IMR-90 (cell line): ENCODE results near the gene ARPIN. TPM values are rescaled to one million over a fixed set of nuclear protein-coding genes. Genes with fewer than 3 reads are reported as not detected.

Experiments
- ATAC-seq: fragments of 200-7000 bp; cut with Tn5 transposase; 2 replicates; pipeline ENCODE4 v1.9.1; 2020; ENCODE audit warnings: low read depth, mild to moderate bottlenecking, moderate library complexity
- BruUV-seq: library from RNA; stranded (reverse); fragments of 400-500 nt; replicated peaks from 2 replicates; lab custom pipeline; 2021; lab: Mats Ljungman, UMichigan
- CTCF ChIA-PET: fragments of 300-600 bp; formaldehyde crosslinking; extraction: SDS; loops from one replicate; lab custom pipeline; 2021; ENCODE audit warnings: antibody characterized with exemption; lab: Yijun Ruan, JAX
- POLR2A ChIA-PET: fragments of 300-600 bp; sonication (Branson Sonifier 250); formaldehyde crosslinking; loops from one replicate; lab custom pipeline; 2022; ENCODE audit warnings: antibody characterized with exemption; ENCODE audit not compliant: unreplicated experiment; lab: Charles Lee
- DNase-seq: peaks from one replicate; pipeline ENCODE4 v3.0.0; 2013
- H2AFZ ChIP-seq: replicated peaks from 2 replicates; pipeline ENCODE3; 2013; ENCODE audit warnings: low read length, mild to moderate bottlenecking; ENCODE audit not compliant: poor library complexity
- H2AK5ac ChIP-seq: 2 replicates; pipeline ENCODE4 v1.6.1; 2013; ENCODE audit warnings: low read depth, low read length, inconsistent platforms
- H2AK9ac ChIP-seq: replicated peaks from 2 replicates; pipeline ENCODE3; 2013; ENCODE audit warnings: mild to moderate bottlenecking, low read depth, low read length, moderate library complexity; ENCODE audit not compliant: poor library complexity
- H2BK120ac ChIP-seq: 2 replicates; pipeline ENCODE4 v1.6.1; 2013; ENCODE audit warnings: low read depth, low read length, inconsistent platforms
- H2BK15ac ChIP-seq: 3 replicates; pipeline ENCODE4 v1.6.1; 2013; ENCODE audit warnings: low read depth, low read length, inconsistent platforms
- H2BK20ac ChIP-seq: 2 replicates; pipeline ENCODE4 v1.6.1; 2013; ENCODE audit warnings: low read depth, mild to moderate bottlenecking, inconsistent platforms, low read length, moderate library complexity
- H2BK5ac ChIP-seq: 2 replicates; pipeline ENCODE4 v1.6.1; 2013; ENCODE audit warnings: mild to moderate bottlenecking, low read depth, low read length, inconsistent platforms; ENCODE audit not compliant: poor library complexity, severe bottlenecking
- H3K14ac ChIP-seq: replicated peaks from 2 replicates; pipeline ENCODE4 v1.6.1; 2013; ENCODE audit warnings: low read depth, low read length, inconsistent platforms
- H3K18ac ChIP-seq: 2 replicates; pipeline ENCODE4 v1.6.1; 2013; ENCODE audit warnings: low read depth, low read length, control low read depth
- H3K23ac ChIP-seq: 2 replicates; pipeline ENCODE4 v1.6.1; 2013; ENCODE audit warnings: low read depth, low read length, inconsistent platforms
- H3K27ac ChIP-seq: 2 replicates; pipeline ENCODE4 v1.5.1; 2013; ENCODE audit warnings: mild to moderate bottlenecking, control low read depth, low read length; ENCODE audit not compliant: insufficient read depth
- H3K27me3 ChIP-seq: 2 replicates; pipeline ENCODE4 v1.6.1; 2013; ENCODE audit warnings: low read length; ENCODE audit not compliant: control insufficient read depth, insufficient read depth
- H3K36me3 ChIP-seq: 2 replicates; pipeline ENCODE4 v1.6.1; 2013; ENCODE audit warnings: low read length, mixed read lengths; ENCODE audit not compliant: control insufficient read depth, insufficient read depth
- H3K4ac ChIP-seq: 2 replicates; pipeline ENCODE4 v1.6.1; 2013; ENCODE audit warnings: low read depth, low read length, inconsistent platforms
- H3K4me1 ChIP-seq: 2 replicates; pipeline ENCODE4 v1.6.1; 2013; ENCODE audit warnings: low read length, mixed read lengths; ENCODE audit not compliant: control insufficient read depth, insufficient read depth
- H3K4me2 ChIP-seq: 2 replicates; pipeline ENCODE4 v1.6.1; 2013; ENCODE audit warnings: low read depth, mild to moderate bottlenecking, control low read depth, low read length, moderate library complexity
- H3K4me3 ChIP-seq: 2 replicates; pipeline ENCODE4 v1.5.1; 2013; ENCODE audit warnings: low read depth, mild to moderate bottlenecking, control low read depth, low read length, moderate library complexity; ENCODE audit not compliant: insufficient read depth
- H3K56ac ChIP-seq: 2 replicates; pipeline ENCODE4 v1.6.1; 2013; ENCODE audit warnings: low read length, inconsistent platforms; ENCODE audit not compliant: insufficient read depth; ENCODE audit errors: extremely low read depth
- H3K79me1 ChIP-seq, 2 experiments: 2 replicates each; pipeline ENCODE4 v1.6.1; 2013; ENCODE audit warnings: low read length in 2 of 2, inconsistent platforms in 1 of 2, low read depth in 1 of 2
- H3K9ac ChIP-seq: 2 replicates; pipeline ENCODE4 v1.6.1; 2013; ENCODE audit warnings: low read depth, low read length, control low read depth
- H3K9me1 ChIP-seq: 2 replicates; pipeline ENCODE4 v1.6.1; 2013; ENCODE audit warnings: low read length, inconsistent platforms; ENCODE audit not compliant: insufficient read depth
- H3K9me3 ChIP-seq: 2 replicates; pipeline ENCODE4 v1.6.1; 2013; ENCODE audit warnings: low read length; ENCODE audit not compliant: control insufficient read depth, insufficient read depth
- H4K20me1 ChIP-seq: 2 replicates; pipeline ENCODE4 v1.6.1; 2013; ENCODE audit warnings: low read length, inconsistent platforms; ENCODE audit not compliant: insufficient read depth
- H4K5ac ChIP-seq: 2 replicates; pipeline ENCODE4 v1.6.1; 2013; ENCODE audit warnings: mild to moderate bottlenecking, low read depth, low read length, control low read depth
- H4K8ac ChIP-seq, 2 experiments: 2 replicates each; pipeline ENCODE4 v1.6.1; 2013; ENCODE audit warnings: low read depth in 2 of 2, low read length in 2 of 2, control low read depth in 1 of 2, inconsistent platforms in 1 of 2
- H4K91ac ChIP-seq: 2 replicates; pipeline ENCODE4 v1.6.1; 2013; ENCODE audit warnings: low read depth, low read length, inconsistent platforms; ENCODE audit not compliant: insufficient read depth
- BHLHE40 ChIP-seq: fragments of 150-350 bp; IDR thresholded peaks from 2 replicates; pipeline ENCODE4 v1.6.1; 2016; ENCODE audit warnings: mild to moderate bottlenecking, low read depth, low read length
- CHD1 ChIP-seq: IDR thresholded peaks from 2 replicates; pipeline ENCODE4 v1.6.1; 2012; ENCODE audit warnings: low read depth, low read length, improper control_type of control experiment
- CTCF ChIP-seq: conservative IDR thresholded peaks from 2 replicates; pipeline ENCODE4 v1.5.1; 2012; ENCODE audit warnings: mild to moderate bottlenecking, low read depth, low read length, improper control_type of control experiment
- FOS ChIP-seq: fragments of 150-350 bp; IDR thresholded peaks from 2 replicates; pipeline ENCODE4 v1.6.1; 2016; ENCODE audit warnings: low read depth, low read length
- MXI1 ChIP-seq: IDR thresholded peaks from 2 replicates; pipeline ENCODE4 v1.6.1; 2012; ENCODE audit warnings: low read depth, mild to moderate bottlenecking, low read length, moderate library complexity, borderline replicate concordance
- NFE2L2 ChIP-seq: fragments of 150-350 bp; IDR thresholded peaks from 2 replicates; pipeline ENCODE4 v1.6.1; 2016; ENCODE audit warnings: low read depth, mild to moderate bottlenecking, low read length
- RCOR1 ChIP-seq: IDR thresholded peaks from 2 replicates; pipeline ENCODE4 v1.6.1; 2012; ENCODE audit warnings: mild to moderate bottlenecking, low read length, improper control_type of control experiment; ENCODE audit not compliant: insufficient replicate concordance
- RFX5 ChIP-seq: IDR thresholded peaks from 2 replicates; pipeline ENCODE4 v1.8.0; 2012; ENCODE audit warnings: low read depth, mild to moderate bottlenecking, low read length, moderate library complexity
- WGBS, 2 experiments: methylation state at CpG; one replicate each; pipeline versions ENCODE4 v1.1.5 to v1.1.7; 2013; ENCODE audit warnings: missing lambda C conversion rate in 2 of 2; ENCODE audit not compliant: insufficient read length in 1 of 2; ENCODE audit errors: extremely low coverage in 2 of 2; 5-methylcytosine and 5-hydroxymethylcytosine counted together
- dilution Hi-C: fragments of 300-500 bp; cut with HindIII; formaldehyde crosslinking; loops from one replicate; pipeline ENCODE4 v1.14.3; 2018; ENCODE audit warnings: low sequenced_read_pairs; ENCODE audit not compliant: unreplicated experiment
- in situ Hi-C: fragments of 300-500 bp; cut with MboI; formaldehyde crosslinking; loops from 3 replicates; pipeline ENCODE4 v1.14.3; 2019; ENCODE audit warnings: low sequenced_read_pairs, inconsistent platforms, mixed read lengths
- intact Hi-C: fragments of 100-400 bp; cut with micrococcal nuclease; formaldehyde crosslinking; loops from 2 replicates; pipeline ENCODE4 v1.10.0; 2022
- polyA plus RNA-seq, 3 experiments: library from polyadenylated mRNA; depleted of rRNA; stranded (reverse); fragments of >200 nt; gene quantifications; 2 replicates each; pipeline ENCODE4 v1.2.3, GENCODE V29; 2012; ENCODE audit warnings: low replicate concordance in 1 of 3
- total RNA-seq: library from RNA; depleted of rRNA; stranded (reverse); fragments of >200 nt; gene quantifications from 2 replicates; pipeline ENCODE4 v1.2.3, GENCODE V29; 2012
- TF ChIP-seq, protein P1 (sequence below): fragments of 150-350 bp; IDR thresholded peaks from 2 replicates; pipeline ENCODE4 v1.6.1; 2017; ENCODE audit warnings: mild to moderate bottlenecking, antibody characterized with exemption, low read length, low read depth
- TF ChIP-seq, protein P2 (sequence below): fragments of 150-350 bp; IDR thresholded peaks from 2 replicates; pipeline ENCODE4 v1.6.1; 2016; ENCODE audit warnings: low read depth, mild to moderate bottlenecking, low read length, moderate library complexity, borderline replicate concordance

The ARPIN gene
- total and polyA plus RNA-seq, 2 of the 4 experiments (the other 2 are of a cell fraction): 3.9 to 8.8 TPM

GRCh38 chr15:89877083-89877425 lies 35.7 kb downstream of the ARPIN start:
- Histone ChIP-seq H3K36me3 (peaks cover 18% of the 10 kb centered on the region), H3K4ac (no peak overlapping the region), H3K56ac (no peak overlapping the region), H3K4me1 (no peaks in the 10 kb centered on the region), H2BK20ac (no peak overlapping the region), H3K4me2 (no peak overlapping the region), H2BK120ac (no peak overlapping the region), H4K8ac (no peak overlapping the region), H3K23ac (no peak overlapping the region), H3K4me3 (no peak overlapping the region), H3K14ac (no peak overlapping the region), H2AFZ (no peak overlapping the region), H3K27ac (no peak overlapping the region), H4K20me1 (no peaks in the 10 kb centered on the region), H2AK5ac (no peak overlapping the region), H3K9ac (no peak overlapping the region), H3K79me1 (peaks cover 0 to 8% of the 10 kb centered on the region in 2 experiments; a peak in 1 of 4 replicates), H2AK9ac (no peak overlapping the region), H2BK5ac (no peak overlapping the region), H3K9me1 (0 out of 2 replicates have a peak, but pooled peaks cover 3% of the 10 kb centered on the region), H4K91ac (no peak overlapping the region), H3K18ac (no peak overlapping the region), H2BK15ac (no peak overlapping the region), H3K27me3 (no peaks in the 10 kb centered on the region), H3K9me3 (no peaks in the 10 kb centered on the region), H4K5ac (no peak overlapping the region)
- dilution Hi-C loops: no loop called here
- no TSS peak for BruUV-seq
- WGBS, 2 experiments: no CpG with 5 or more reads among the region's 2 CpGs
- in situ Hi-C loops: loop anchor here (5.0 kb wide), 1 partner anchor 120 kb away; no protein-coding TSS in a partner anchor
- ChIA-PET POLR2A (no interaction called here), CTCF (interaction anchor here (0.5 to 4.3 kb wide), 5 partner anchors 9 to 137 kb away, joined by 3 to 59 read pairs (median 3); no protein-coding TSS in a partner anchor)
- ATAC-seq: no peak
- intact Hi-C loops: no loop called here
- no peak for TF ChIP-seq BHLHE40
- TF ChIP-seq CTCF: no peak
- TF ChIP-seq NFE2L2: no peak
- TF ChIP-seq RFX5: no peak
- TF ChIP-seq CHD1: no peak
- TF ChIP-seq, protein P1, sequence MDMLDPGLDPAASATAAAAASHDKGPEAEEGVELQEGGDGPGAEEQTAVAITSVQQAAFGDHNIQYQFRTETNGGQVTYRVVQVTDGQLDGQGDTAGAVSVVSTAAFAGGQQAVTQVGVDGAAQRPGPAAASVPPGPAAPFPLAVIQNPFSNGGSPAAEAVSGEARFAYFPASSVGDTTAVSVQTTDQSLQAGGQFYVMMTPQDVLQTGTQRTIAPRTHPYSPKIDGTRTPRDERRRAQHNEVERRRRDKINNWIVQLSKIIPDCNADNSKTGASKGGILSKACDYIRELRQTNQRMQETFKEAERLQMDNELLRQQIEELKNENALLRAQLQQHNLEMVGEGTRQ: no peak
- no peak for TF ChIP-seq FOS
- no peak for TF ChIP-seq MXI1
- no peak for TF ChIP-seq RCOR1
- TF ChIP-seq, protein P2, sequence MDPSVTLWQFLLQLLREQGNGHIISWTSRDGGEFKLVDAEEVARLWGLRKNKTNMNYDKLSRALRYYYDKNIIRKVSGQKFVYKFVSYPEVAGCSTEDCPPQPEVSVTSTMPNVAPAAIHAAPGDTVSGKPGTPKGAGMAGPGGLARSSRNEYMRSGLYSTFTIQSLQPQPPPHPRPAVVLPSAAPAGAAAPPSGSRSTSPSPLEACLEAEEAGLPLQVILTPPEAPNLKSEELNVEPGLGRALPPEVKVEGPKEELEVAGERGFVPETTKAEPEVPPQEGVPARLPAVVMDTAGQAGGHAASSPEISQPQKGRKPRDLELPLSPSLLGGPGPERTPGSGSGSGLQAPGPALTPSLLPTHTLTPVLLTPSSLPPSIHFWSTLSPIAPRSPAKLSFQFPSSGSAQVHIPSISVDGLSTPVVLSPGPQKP: no peak
- no peak for DNase-seq
